Measurements from ENCODE around the gene ANO10. TPM values are rescaled to one million over a fixed set of nuclear protein-coding genes. Genes with fewer than 3 reads are reported as not detected.
A peak's percentile ranks its signal among the peaks of the same experiment; 100 is the strongest.

ANO10 gene
- polyA plus RNA-seq, 3 donors = 11.2 to 24.8 (median 21.6) TPM

DNA sequence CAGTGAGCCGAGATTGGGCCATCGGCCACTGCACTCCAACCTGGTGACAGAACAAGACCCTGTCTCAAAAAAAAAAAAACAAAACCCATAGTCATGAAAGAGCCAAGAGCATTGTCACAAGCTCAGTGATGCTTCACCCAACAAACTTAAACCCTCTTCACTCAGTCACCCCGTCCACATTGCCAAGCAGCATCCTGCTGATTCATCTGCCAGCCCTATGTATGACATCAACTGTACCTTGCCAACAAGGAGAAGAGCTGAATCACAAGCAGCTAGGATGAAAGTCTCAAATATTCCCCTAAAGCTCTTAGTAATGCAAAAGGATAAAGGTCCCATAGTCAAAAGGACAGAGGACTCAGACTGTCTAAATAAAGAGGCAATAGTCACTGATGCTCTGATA, 90.0 kb downstream of the ANO10 start:
- H3K36me3 Mint-ChIP-seq = peaks cover 17 to 29% of the 10 kb centered on the region in 2 donors
- Histone ChIP-seq H3K79me2 (ENCODE audit: insufficient read depth, low read length) (no peaks in the 10 kb centered on the region), H3K36me3 (replicated peaks in 1 of 2; ENCODE audit: control insufficient read depth in 1 of 2, insufficient read depth in 2 of 2, low read length in 2 of 2) (peaks cover 1 to 4% of the 10 kb centered on the region in 2 donors), H3K4me2 (replicated peaks; ENCODE audit: extremely low read depth, low read length, poor library complexity, severe bottlenecking) (no peak overlapping the region), H3K4me3 (replicated peaks in 1 of 3; ENCODE audit: low read depth in 2 of 3, low read length in 3 of 3) (no peak overlapping the region), H3K27ac (ENCODE audit: low read depth in 1 of 2, low read length in 2 of 2) (no peak overlapping the region), H3K9ac (ENCODE audit: insufficient read depth, low read length, poor library complexity, severe bottlenecking) (no peak overlapping the region), H3K27me3 (ENCODE audit: control insufficient read depth in 2 of 2, insufficient read depth in 2 of 2, low read length in 2 of 2) (no peaks in the 10 kb centered on the region), H3K9me3 (replicated peaks in 1 of 2; ENCODE audit: control insufficient read depth in 1 of 2, insufficient read depth in 1 of 2, low read length in 2 of 2) (peaks cover 0 to 4% of the 10 kb centered on the region in 2 donors), H3K4me1 (ENCODE audit: control insufficient read depth in 1 of 2, insufficient read depth in 2 of 2, low read length in 2 of 2) (no peaks in the 10 kb centered on the region), H4K20me1 (ENCODE audit: insufficient read depth, low read length) (no peaks in the 10 kb centered on the region), H2AFZ (ENCODE audit: insufficient read depth, low read depth, low read length, poor library complexity, severe bottlenecking) (no peak overlapping the region)
- 75% methylated on average over 1 of the region's 3 CpGs for WGBS (ENCODE audit: insufficient coverage)
- H3K27ac Mint-ChIP-seq = peak overlapping the region in 1 of 7 donors; percentile 30
- peaks cover 0 to 2% (median 0%) of the 10 kb centered on the region in 3 donors for H3K27me3 Mint-ChIP-seq (ENCODE audit: low read depth in 3 of 3)
- DNase-seq = no peak
- TF ChIP-seq, protein P1, sequence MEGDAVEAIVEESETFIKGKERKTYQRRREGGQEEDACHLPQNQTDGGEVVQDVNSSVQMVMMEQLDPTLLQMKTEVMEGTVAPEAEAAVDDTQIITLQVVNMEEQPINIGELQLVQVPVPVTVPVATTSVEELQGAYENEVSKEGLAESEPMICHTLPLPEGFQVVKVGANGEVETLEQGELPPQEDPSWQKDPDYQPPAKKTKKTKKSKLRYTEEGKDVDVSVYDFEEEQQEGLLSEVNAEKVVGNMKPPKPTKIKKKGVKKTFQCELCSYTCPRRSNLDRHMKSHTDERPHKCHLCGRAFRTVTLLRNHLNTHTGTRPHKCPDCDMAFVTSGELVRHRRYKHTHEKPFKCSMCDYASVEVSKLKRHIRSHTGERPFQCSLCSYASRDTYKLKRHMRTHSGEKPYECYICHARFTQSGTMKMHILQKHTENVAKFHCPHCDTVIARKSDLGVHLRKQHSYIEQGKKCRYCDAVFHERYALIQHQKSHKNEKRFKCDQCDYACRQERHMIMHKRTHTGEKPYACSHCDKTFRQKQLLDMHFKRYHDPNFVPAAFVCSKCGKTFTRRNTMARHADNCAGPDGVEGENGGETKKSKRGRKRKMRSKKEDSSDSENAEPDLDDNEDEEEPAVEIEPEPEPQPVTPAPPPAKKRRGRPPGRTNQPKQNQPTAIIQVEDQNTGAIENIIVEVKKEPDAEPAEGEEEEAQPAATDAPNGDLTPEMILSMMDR (IDR thresholded peaks at IDR 0.05) = no peak
- no peak overlapping the region for H3K4me3 Mint-ChIP-seq
- H3K9me3 Mint-ChIP-seq = peaks cover 0 to 17% (median 10%) of the 10 kb centered on the region in 7 donors
- intact Hi-C loops (cut with micrococcal nuclease) = no loop called here
- H3K4me1 Mint-ChIP-seq = no peaks in the 10 kb centered on the region

- no peak overlapping the region for H3K9ac ChIP-seq (ENCODE audit: insufficient read depth, low read length, poor library complexity, severe bottlenecking)
- no peaks in the 10 kb centered on the region for H3K27me3 ChIP-seq (ENCODE audit: control insufficient read depth in 2 of 2, insufficient read depth in 2 of 2, low read length in 2 of 2)
- intact Hi-C loops (cut with micrococcal nuclease) = no loop called here
- Mint-ChIP-seq H3K4me1 (peaks cover 3% of the 10 kb centered on the region), H3K9me3 (peaks cover 0 to 17% (median 10%) of the 10 kb centered on the region in 7 donors), H3K4me3 (no peak overlapping the region), H3K27me3 (ENCODE audit: low read depth in 3 of 3) (peaks cover 0 to 2% (median 0%) of the 10 kb centered on the region in 3 donors), H3K36me3 (peaks cover 14 to 19% of the 10 kb centered on the region in 2 donors), H3K27ac (no peak overlapping the region)
- peaks cover 3% of the 10 kb centered on the region in 2 donors for H3K36me3 ChIP-seq (replicated peaks in 1 of 2; ENCODE audit: control insufficient read depth in 1 of 2, insufficient read depth in 2 of 2, low read length in 2 of 2)
- H3K4me1 ChIP-seq (ENCODE audit: control insufficient read depth in 1 of 2, insufficient read depth in 2 of 2, low read length in 2 of 2) = no peaks in the 10 kb centered on the region
- TF ChIP-seq, protein P1 (IDR thresholded peaks at IDR 0.05) = no peak
- no peak overlapping the region for H2AFZ ChIP-seq (ENCODE audit: insufficient read depth, low read depth, low read length, poor library complexity, severe bottlenecking)
- no peak for DNase-seq
- no peak overlapping the region for H3K4me3 ChIP-seq (replicated peaks in 1 of 3; ENCODE audit: low read depth in 2 of 3, low read length in 3 of 3)
- H4K20me1 ChIP-seq (ENCODE audit: insufficient read depth, low read length) = no peaks in the 10 kb centered on the region
- H3K4me2 ChIP-seq (replicated peaks; ENCODE audit: extremely low read depth, low read length, poor library complexity, severe bottlenecking) = no peak overlapping the region
- peaks cover 0 to 4% of the 10 kb centered on the region in 2 donors for H3K9me3 ChIP-seq (replicated peaks in 1 of 2; ENCODE audit: control insufficient read depth in 1 of 2, insufficient read depth in 1 of 2, low read length in 2 of 2)
- no peak overlapping the region for H3K27ac ChIP-seq (ENCODE audit: low read depth in 1 of 2, low read length in 2 of 2)
- no peaks in the 10 kb centered on the region for H3K79me2 ChIP-seq (ENCODE audit: insufficient read depth, low read length)
These were observed 93.2 kb downstream of the ANO10 start for GRCh38 chr3:43528498-43529099.
